ENCODE measurements around the gene TCEANC2.

GRCh38 chr1:54018635-54019034 lies 34.8 kb upstream of the TCEANC2 start:
- TF ChIP-seq, protein P1, sequence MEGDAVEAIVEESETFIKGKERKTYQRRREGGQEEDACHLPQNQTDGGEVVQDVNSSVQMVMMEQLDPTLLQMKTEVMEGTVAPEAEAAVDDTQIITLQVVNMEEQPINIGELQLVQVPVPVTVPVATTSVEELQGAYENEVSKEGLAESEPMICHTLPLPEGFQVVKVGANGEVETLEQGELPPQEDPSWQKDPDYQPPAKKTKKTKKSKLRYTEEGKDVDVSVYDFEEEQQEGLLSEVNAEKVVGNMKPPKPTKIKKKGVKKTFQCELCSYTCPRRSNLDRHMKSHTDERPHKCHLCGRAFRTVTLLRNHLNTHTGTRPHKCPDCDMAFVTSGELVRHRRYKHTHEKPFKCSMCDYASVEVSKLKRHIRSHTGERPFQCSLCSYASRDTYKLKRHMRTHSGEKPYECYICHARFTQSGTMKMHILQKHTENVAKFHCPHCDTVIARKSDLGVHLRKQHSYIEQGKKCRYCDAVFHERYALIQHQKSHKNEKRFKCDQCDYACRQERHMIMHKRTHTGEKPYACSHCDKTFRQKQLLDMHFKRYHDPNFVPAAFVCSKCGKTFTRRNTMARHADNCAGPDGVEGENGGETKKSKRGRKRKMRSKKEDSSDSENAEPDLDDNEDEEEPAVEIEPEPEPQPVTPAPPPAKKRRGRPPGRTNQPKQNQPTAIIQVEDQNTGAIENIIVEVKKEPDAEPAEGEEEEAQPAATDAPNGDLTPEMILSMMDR (IDR thresholded peaks at IDR 0.05) = no peak
- TF ChIP-seq POLR2AphosphoS5 (IDR thresholded peaks at IDR 0.05) (no peak), POLR2A (IDR thresholded peaks at IDR 0.05) (no peak)
